Measurements from ENCODE around the gene MME. TPM values are rescaled to one million over a fixed set of nuclear protein-coding genes. Genes with fewer than 3 reads are reported as not detected.

The MME gene
- total RNA-seq, 1 experiment from 2014 or later, result not detected

- H3K4me3 ChIP-seq (ENCODE audit: low read depth, low read length, poor library complexity, severe bottlenecking), result no peak overlapping the region
- TF ChIP-seq CTCF (conservative IDR thresholded peaks at IDR 0.05; ENCODE audit: low read depth, low read length) (no peak), EZH2 (IDR thresholded peaks at IDR 0.05; ENCODE audit: borderline replicate concordance, low read depth, low read length, poor library complexity, severe bottlenecking) (no peak)
- ChIA-PET POLR2A (ENCODE audit: low non-redundant PET) (no interaction called here), CTCF (no interaction called here)
- intact Hi-C loops (cut with micrococcal nuclease; ENCODE audit: unreplicated experiment), result loop anchor here (10.0 kb wide), 1 partner anchor 234 kb away; no protein-coding TSS in a partner anchor
- no peak overlapping the region for H3K27ac ChIP-seq (ENCODE audit: low read depth, low read length, poor library complexity, severe bottlenecking)
- no peaks in the 10 kb centered on the region for H3K27me3 ChIP-seq (replicated peaks; ENCODE audit: insufficient read depth, low read depth, low read length, poor library complexity)
- H3K36me3 ChIP-seq (ENCODE audit: insufficient read depth, low read length, poor library complexity, severe bottlenecking), result no peaks in the 10 kb centered on the region
- BruUV-seq (replicated peaks), result no TSS peak
- no peaks in the 10 kb centered on the region for H3K4me1 ChIP-seq (ENCODE audit: insufficient read depth, low read length, poor library complexity, severe bottlenecking)
- no peak for DNase-seq (ENCODE audit: low spot score)
- H3K9me3 ChIP-seq (ENCODE audit: low read depth, low read length, poor library complexity, severe bottlenecking), result no peaks in the 10 kb centered on the region
Measured at GRCh38 chr3:155070316-155070715, 9.8 kb upstream of the MME start.

DNA sequence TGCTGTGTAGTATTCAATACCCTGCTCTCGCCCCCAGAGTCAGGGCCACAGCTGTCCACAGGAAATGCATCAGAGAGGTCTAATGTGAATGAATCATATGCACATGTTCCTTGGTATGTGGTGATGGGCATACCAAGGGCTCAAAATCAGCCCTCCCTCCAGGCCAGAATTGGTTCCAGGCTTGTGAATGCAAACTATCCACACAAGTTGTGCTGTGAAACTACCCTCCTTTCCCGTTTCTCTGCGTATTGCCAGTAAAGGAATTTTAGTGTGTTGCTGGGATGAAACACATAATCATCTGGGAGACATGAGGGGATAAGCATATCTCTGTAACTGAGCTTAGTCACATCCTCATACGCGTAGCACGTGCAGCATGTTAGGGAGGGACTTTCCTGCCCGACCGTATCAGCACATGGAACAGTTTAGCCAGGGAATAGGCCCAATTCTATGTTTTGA lies 9.2 kb upstream of the MME start:
- Histone ChIP-seq H3K4me1 (ENCODE audit: insufficient read depth, low read length, poor library complexity, severe bottlenecking) (no peaks in the 10 kb centered on the region), H3K27ac (ENCODE audit: low read depth, low read length, poor library complexity, severe bottlenecking) (no peak overlapping the region), H3K27me3 (replicated peaks; ENCODE audit: insufficient read depth, low read depth, low read length, poor library complexity) (no peaks in the 10 kb centered on the region), H3K4me3 (ENCODE audit: low read depth, low read length, poor library complexity, severe bottlenecking) (no peak overlapping the region), H3K36me3 (ENCODE audit: insufficient read depth, low read length, poor library complexity, severe bottlenecking) (no peaks in the 10 kb centered on the region), H3K9me3 (ENCODE audit: low read depth, low read length, poor library complexity, severe bottlenecking) (no peaks in the 10 kb centered on the region)
- ChIA-PET CTCF (no interaction called here), POLR2A (ENCODE audit: low non-redundant PET) (no interaction called here)
- BruUV-seq (replicated peaks), result no TSS peak
- intact Hi-C loops (cut with micrococcal nuclease; ENCODE audit: unreplicated experiment), result loop anchor here (10.0 kb wide), 1 partner anchor 234 kb away; no protein-coding TSS in a partner anchor
- no peak for DNase-seq (ENCODE audit: low spot score)
- TF ChIP-seq CTCF (conservative IDR thresholded peaks at IDR 0.05; ENCODE audit: low read depth, low read length) (no peak), EZH2 (IDR thresholded peaks at IDR 0.05; ENCODE audit: borderline replicate concordance, low read depth, low read length, poor library complexity, severe bottlenecking) (no peak)

DNA sequence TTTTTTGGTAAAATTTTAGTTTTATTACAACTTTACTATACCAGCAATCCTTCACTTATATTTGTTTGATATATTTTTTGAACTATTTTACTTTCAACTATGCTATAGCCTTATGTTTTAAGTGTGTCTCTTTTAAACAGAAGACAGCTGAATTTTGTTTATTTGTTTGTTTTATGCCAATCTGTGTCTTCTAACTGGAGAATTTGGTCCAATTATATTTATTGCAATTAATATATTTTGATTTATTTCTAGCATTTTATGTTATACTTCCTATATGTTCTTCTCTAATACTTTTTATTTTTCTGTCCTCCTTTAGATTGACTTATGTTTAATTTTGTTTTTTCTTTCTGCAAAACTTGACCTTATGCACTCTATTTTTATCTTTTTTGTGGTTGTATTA lies 4.9 kb upstream of the MME start:
- peaks cover 4% of the 10 kb centered on the region for H3K4me1 ChIP-seq (ENCODE audit: insufficient read depth, low read length, poor library complexity, severe bottlenecking)
- BruUV-seq (replicated peaks), result no TSS peak
- intact Hi-C loops (cut with micrococcal nuclease; ENCODE audit: unreplicated experiment), result loop anchor here (10.0 kb wide), 1 partner anchor 230 kb away; no protein-coding TSS in a partner anchor

More for the DNA sequence above, 4.9 kb upstream of the MME start:
- no peaks in the 10 kb centered on the region for H3K36me3 ChIP-seq (ENCODE audit: insufficient read depth, low read length, poor library complexity, severe bottlenecking)
- no peak for TF ChIP-seq CTCF (conservative IDR thresholded peaks at IDR 0.05; ENCODE audit: low read depth, low read length)
- no peak for TF ChIP-seq EZH2 (IDR thresholded peaks at IDR 0.05; ENCODE audit: borderline replicate concordance, low read depth, low read length, poor library complexity, severe bottlenecking)
- no peak overlapping the region for H3K27ac ChIP-seq (ENCODE audit: low read depth, low read length, poor library complexity, severe bottlenecking)
- ChIA-PET CTCF (no interaction called here), POLR2A (ENCODE audit: low non-redundant PET) (no interaction called here)
- no peak for DNase-seq (ENCODE audit: low spot score)
- H3K4me3 ChIP-seq (ENCODE audit: low read depth, low read length, poor library complexity, severe bottlenecking), result no peak overlapping the region
- H3K9me3 ChIP-seq (ENCODE audit: low read depth, low read length, poor library complexity, severe bottlenecking), result no peaks in the 10 kb centered on the region
- peaks cover 38% of the 10 kb centered on the region for H3K27me3 ChIP-seq (replicated peaks; ENCODE audit: insufficient read depth, low read depth, low read length, poor library complexity)
